ENCODE data around the gene FAF1. TPM values are rescaled to one million over a fixed set of nuclear protein-coding genes. Genes with fewer than 3 reads are reported as not detected.
A peak's percentile ranks its signal among the peaks of the same experiment; 100 is the strongest.

Gene FAF1
- total and polyA plus RNA-seq, 9 of the 15 experiments (the other 6 are each of a cell fraction or from before 2014, with no cell fraction given), result 48.7 to 225 (median 118) TPM

DNA sequence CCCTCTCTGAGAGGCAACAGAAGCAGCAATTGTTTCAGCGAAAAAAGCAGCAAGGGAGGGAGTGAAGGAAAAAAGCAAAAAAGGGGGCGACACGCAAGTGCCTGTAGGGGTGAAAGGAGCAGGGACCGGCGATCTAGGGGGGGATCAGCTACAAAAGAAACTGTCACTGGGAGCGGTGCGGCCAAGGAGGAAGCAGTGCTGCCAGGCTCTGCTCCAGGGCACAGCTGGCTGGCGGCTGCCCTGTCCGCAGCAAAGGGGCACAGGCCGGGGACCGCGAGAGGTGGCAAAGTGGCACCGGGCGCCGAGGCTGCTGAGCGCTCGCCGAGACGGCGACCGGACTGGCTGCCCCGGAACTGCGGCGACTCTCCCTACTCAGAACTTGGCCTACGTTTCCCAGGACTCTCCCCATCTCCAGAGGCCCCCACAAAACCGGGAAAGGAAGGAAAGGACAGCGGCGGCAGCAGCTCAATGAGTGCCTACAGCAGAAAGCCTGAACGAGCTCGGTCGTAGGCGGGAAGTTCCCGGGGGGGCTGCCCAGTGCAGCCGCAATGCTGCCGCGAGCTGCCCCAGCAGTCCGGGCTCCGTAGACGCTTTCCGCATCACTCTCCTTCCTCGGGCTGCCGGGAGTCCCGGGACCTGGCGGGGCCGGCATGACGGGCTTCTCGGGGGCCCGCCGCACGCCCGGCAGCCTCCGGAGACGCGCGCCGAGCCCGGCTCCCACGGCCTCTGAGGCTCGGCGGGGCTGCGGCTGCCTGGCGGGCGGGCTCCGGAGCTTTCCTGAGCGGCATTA is 8.9 kb upstream of the FAF1 start (continued):
- TF ChIP-seq FOSL1 (tag; conservative IDR thresholded peaks at IDR 0.05) (no peak), ELF1 (tag; IDR thresholded peaks at IDR 0.05) (no peak), RBBP5 (IDR thresholded peaks at IDR 0.05; ENCODE audit: borderline replicate concordance, insufficient read depth, low read length, poor library complexity, severe bottlenecking) (peak; percentile 92), GTF2F1 (IDR thresholded peaks at IDR 0.05; ENCODE audit: low read depth, low read length) (no peak), MEIS2 (IDR thresholded peaks at IDR 0.05; ENCODE audit: partially characterized antibody) (no peak), LCOR (CRISPR knock-in tag; IDR thresholded peaks at IDR 0.05) (no peak), GATAD2A (IDR thresholded peaks at IDR 0.05) (peak; percentile 84; the same call in 1 of the 2 replicates), ZNF133 (CRISPR knock-in tag; IDR thresholded peaks at IDR 0.05) (no peak), SMAD2 (IDR thresholded peaks at IDR 0.05; ENCODE audit: low read depth, low read length) (no peak), SIX5 (IDR thresholded peaks at IDR 0.05; ENCODE audit: borderline replicate concordance in 1 of 2, insufficient read depth in 1 of 2, low read depth in 1 of 2, low read length in 2 of 2) (no peak), ZNF23 (CRISPR knock-in tag; IDR thresholded peaks at IDR 0.05) (no peak), ZNF778 (CRISPR knock-in tag; IDR thresholded peaks at IDR 0.05) (no peak), ZNF316 (IDR thresholded peaks at IDR 0.05) (no peak), IFI16 (CRISPR knock-in tag; IDR thresholded peaks at IDR 0.05) (no peak), ZNF140 (CRISPR knock-in tag; IDR thresholded peaks at IDR 0.05) (no peak), ZBED1 (IDR thresholded peaks at IDR 0.05) (peak; percentile 72; the same call in 1 of the 2 replicates), ZNF41 (CRISPR knock-in tag; conservative IDR thresholded peaks at IDR 0.05) (no peak; the same call in 1 of the 2 replicates), ZNF668 (CRISPR knock-in tag; IDR thresholded peaks at IDR 0.05) (no peak), DNMT1 (IDR thresholded peaks at IDR 0.05) (no peak), CEBPB (tag; IDR thresholded peaks at IDR 0.05) (no peak), MBD2 (IDR thresholded peaks at IDR 0.05; ENCODE audit: borderline replicate concordance, low read depth) (peak; percentile 31; the same call in 1 of the 2 replicates), GABPA (tag; conservative IDR thresholded peaks at IDR 0.05; ENCODE audit: low read depth) (peak; percentile 25; the same call in 1 of the 2 replicates)
- TF ChIP-seq, protein P1, sequence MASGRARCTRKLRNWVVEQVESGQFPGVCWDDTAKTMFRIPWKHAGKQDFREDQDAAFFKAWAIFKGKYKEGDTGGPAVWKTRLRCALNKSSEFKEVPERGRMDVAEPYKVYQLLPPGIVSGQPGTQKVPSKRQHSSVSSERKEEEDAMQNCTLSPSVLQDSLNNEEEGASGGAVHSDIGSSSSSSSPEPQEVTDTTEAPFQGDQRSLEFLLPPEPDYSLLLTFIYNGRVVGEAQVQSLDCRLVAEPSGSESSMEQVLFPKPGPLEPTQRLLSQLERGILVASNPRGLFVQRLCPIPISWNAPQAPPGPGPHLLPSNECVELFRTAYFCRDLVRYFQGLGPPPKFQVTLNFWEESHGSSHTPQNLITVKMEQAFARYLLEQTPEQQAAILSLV (tag; IDR thresholded peaks at IDR 0.05), result no peak
- TF ChIP-seq, protein P2, sequence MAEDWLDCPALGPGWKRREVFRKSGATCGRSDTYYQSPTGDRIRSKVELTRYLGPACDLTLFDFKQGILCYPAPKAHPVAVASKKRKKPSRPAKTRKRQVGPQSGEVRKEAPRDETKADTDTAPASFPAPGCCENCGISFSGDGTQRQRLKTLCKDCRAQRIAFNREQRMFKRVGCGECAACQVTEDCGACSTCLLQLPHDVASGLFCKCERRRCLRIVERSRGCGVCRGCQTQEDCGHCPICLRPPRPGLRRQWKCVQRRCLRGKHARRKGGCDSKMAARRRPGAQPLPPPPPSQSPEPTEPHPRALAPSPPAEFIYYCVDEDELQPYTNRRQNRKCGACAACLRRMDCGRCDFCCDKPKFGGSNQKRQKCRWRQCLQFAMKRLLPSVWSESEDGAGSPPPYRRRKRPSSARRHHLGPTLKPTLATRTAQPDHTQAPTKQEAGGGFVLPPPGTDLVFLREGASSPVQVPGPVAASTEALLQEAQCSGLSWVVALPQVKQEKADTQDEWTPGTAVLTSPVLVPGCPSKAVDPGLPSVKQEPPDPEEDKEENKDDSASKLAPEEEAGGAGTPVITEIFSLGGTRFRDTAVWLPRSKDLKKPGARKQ (CRISPR knock-in tag; IDR thresholded peaks at IDR 0.05), result no peak
- TF ChIP-seq, protein P3, sequence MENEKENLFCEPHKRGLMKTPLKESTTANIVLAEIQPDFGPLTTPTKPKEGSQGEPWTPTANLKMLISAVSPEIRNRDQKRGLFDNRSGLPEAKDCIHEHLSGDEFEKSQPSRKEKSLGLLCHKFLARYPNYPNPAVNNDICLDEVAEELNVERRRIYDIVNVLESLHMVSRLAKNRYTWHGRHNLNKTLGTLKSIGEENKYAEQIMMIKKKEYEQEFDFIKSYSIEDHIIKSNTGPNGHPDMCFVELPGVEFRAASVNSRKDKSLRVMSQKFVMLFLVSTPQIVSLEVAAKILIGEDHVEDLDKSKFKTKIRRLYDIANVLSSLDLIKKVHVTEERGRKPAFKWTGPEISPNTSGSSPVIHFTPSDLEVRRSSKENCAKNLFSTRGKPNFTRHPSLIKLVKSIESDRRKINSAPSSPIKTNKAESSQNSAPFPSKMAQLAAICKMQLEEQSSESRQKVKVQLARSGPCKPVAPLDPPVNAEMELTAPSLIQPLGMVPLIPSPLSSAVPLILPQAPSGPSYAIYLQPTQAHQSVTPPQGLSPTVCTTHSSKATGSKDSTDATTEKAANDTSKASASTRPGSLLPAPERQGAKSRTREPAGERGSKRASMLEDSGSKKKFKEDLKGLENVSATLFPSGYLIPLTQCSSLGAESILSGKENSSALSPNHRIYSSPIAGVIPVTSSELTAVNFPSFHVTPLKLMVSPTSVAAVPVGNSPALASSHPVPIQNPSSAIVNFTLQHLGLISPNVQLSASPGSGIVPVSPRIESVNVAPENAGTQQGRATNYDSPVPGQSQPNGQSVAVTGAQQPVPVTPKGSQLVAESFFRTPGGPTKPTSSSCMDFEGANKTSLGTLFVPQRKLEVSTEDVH (IDR thresholded peaks at IDR 0.05; ENCODE audit: low read depth, partially characterized antibody), result no peak

Measured in K562 (cell line).